MM.1S (cell line): ENCODE results near the gene HBA2.

ENCODE experiments used
- DNase-seq: peaks from one replicate; pipeline ENCODE4 v3.0.0-alpha.2; 2015
- H2AFZ ChIP-seq: fragments of 300-600 bp; sonication (generic); 2 replicates; pipeline ENCODE4 v1.6.0; 2016; ENCODE audit warnings: antibody characterized with exemption, low read length
- H3F3A ChIP-seq: fragments of 300-600 bp; sonication (generic); 2 replicates; pipeline ENCODE4 v1.6.1; 2016; ENCODE audit warnings: mild to moderate bottlenecking, antibody characterized with exemption, low read length, moderate library complexity, mixed read lengths; ENCODE audit not compliant: insufficient read depth
- H3K27ac ChIP-seq: fragments of 300-600 bp; sonication (generic); 2 replicates; pipeline ENCODE4 v1.5.1; 2016; ENCODE audit warnings: mild to moderate bottlenecking, low read length
- H3K27me3 ChIP-seq: fragments of 300-600 bp; sonication (generic); replicated peaks from 2 replicates; pipeline ENCODE4 v1.6.0; 2016; ENCODE audit warnings: low read length; ENCODE audit not compliant: insufficient read depth
- H3K36me3 ChIP-seq: fragments of 300-600 bp; sonication (generic); replicated peaks from 2 replicates; pipeline ENCODE4 v1.6.1; 2016; ENCODE audit warnings: mild to moderate bottlenecking, low read length, mixed read lengths; ENCODE audit not compliant: insufficient read depth
- H3K4me1 ChIP-seq: fragments of 300-600 bp; sonication (generic); 2 replicates; pipeline ENCODE4 v1.6.1; 2016; ENCODE audit warnings: low read length, mixed read lengths
- H3K4me2 ChIP-seq: fragments of 300-600 bp; sonication (generic); 2 replicates; pipeline ENCODE4 v1.6.0; 2016; ENCODE audit warnings: low read depth, low read length
- H3K4me3 ChIP-seq: fragments of 300-600 bp; sonication (generic); 2 replicates; pipeline ENCODE4 v1.5.1; 2016; ENCODE audit warnings: low read length, mixed read lengths
- H3K79me2 ChIP-seq: fragments of 300-600 bp; sonication (generic); 2 replicates; pipeline ENCODE4 v1.6.1; 2016; ENCODE audit warnings: mixed run types, low read length, mixed read lengths
- H3K9ac ChIP-seq: fragments of 300-600 bp; sonication (generic); 2 replicates; pipeline ENCODE4 v1.6.1; 2016; ENCODE audit warnings: low read length, mixed read lengths
- H3K9me2 ChIP-seq: fragments of 300-600 bp; sonication (generic); replicated peaks from 2 replicates; pipeline ENCODE4 v1.6.1; 2016; ENCODE audit warnings: mild to moderate bottlenecking, low read length, mixed read lengths; ENCODE audit not compliant: insufficient read depth
- H3K9me3 ChIP-seq: fragments of 300-600 bp; sonication (generic); replicated peaks from 2 replicates; pipeline ENCODE4 v1.6.1; 2016; ENCODE audit warnings: mild to moderate bottlenecking, low read length, mixed read lengths; ENCODE audit not compliant: insufficient read depth
- H4K20me1 ChIP-seq: fragments of 300-600 bp; sonication (generic); 2 replicates; pipeline ENCODE4 v1.6.1; 2016; ENCODE audit warnings: mild to moderate bottlenecking, low read length, moderate library complexity, mixed read lengths; ENCODE audit not compliant: insufficient read depth
- CTCF ChIP-seq: fragments of 300-600 bp; sonication (generic); IDR thresholded peaks from 2 replicates; pipeline ENCODE4 v1.5.1; 2016; ENCODE audit warnings: antibody characterized with exemption, low read length, mixed read lengths
- EZH2 ChIP-seq: fragments of 300-600 bp; sonication (generic); optimal IDR thresholded peaks from 2 replicates; pipeline ENCODE3; 2017; ENCODE audit warnings: low read depth, mild to moderate bottlenecking, antibody characterized with exemption, low read length, mixed read lengths
- EZH2phosphoT487 ChIP-seq: fragments of 300-600 bp; sonication (generic); IDR thresholded peaks from 2 replicates; pipeline ENCODE4 v1.6.1; 2018; ENCODE audit warnings: antibody characterized with exemption, low read length

HBA2 gene

GRCh38 chr16:185213-185612 is 12.5 kb downstream of the HBA2 start:
- H2AFZ ChIP-seq = no peak overlapping the region
- no peaks in the 10 kb centered on the region for H3K9me2 ChIP-seq
- no peaks in the 10 kb centered on the region for H3K27me3 ChIP-seq
- no peaks in the 10 kb centered on the region for H3F3A ChIP-seq
- DNase-seq = no peak
- no peaks in the 10 kb centered on the region for H3K36me3 ChIP-seq
- H4K20me1 ChIP-seq = no peaks in the 10 kb centered on the region
- no peak overlapping the region for H3K9ac ChIP-seq
- TF ChIP-seq CTCF (no peak), EZH2phosphoT487 (no peak), EZH2 (no peak)
- H3K4me2 ChIP-seq = no peak overlapping the region
- no peak overlapping the region for H3K27ac ChIP-seq
- H3K4me3 ChIP-seq = no peak overlapping the region
- no peaks in the 10 kb centered on the region for H3K9me3 ChIP-seq
- H3K4me1 ChIP-seq = 0 out of 2 replicates have a peak, but pooled peaks cover 6% of the 10 kb centered on the region
- H3K79me2 ChIP-seq = no peaks in the 10 kb centered on the region

- Histone ChIP-seq H3K4me3 (no peak overlapping the region), H3K27ac (no peak overlapping the region)
These were observed 13.0 kb downstream of the HBA2 start for GRCh38 chr16:185691-186090.

GRCh38 chr16:187330-187729 is 14.7 kb downstream of the HBA2 start:
- Histone ChIP-seq H4K20me1 (no peaks in the 10 kb centered on the region), H3K27ac (no peak overlapping the region), H3K9me2 (no peaks in the 10 kb centered on the region), H3K9ac (no peak overlapping the region), H2AFZ (no peak overlapping the region), H3K36me3 (no peaks in the 10 kb centered on the region), H3K4me3 (no peak overlapping the region), H3K4me2 (no peak overlapping the region), H3K4me1 (no peaks in the 10 kb centered on the region), H3K9me3 (no peaks in the 10 kb centered on the region), H3F3A (no peaks in the 10 kb centered on the region), H3K79me2 (no peaks in the 10 kb centered on the region), H3K27me3 (no peaks in the 10 kb centered on the region)
- no peak for TF ChIP-seq CTCF
- TF ChIP-seq EZH2 = no peak
- no peak for TF ChIP-seq EZH2phosphoT487
- DNase-seq = no peak

More at GRCh38 chr16:185691-186090, 13.0 kb downstream of the HBA2 start:
- DNase-seq = no peak
- Histone ChIP-seq H3F3A (no peaks in the 10 kb centered on the region), H3K79me2 (no peaks in the 10 kb centered on the region), H3K4me1 (0 out of 2 replicates have a peak, but pooled peaks cover 6% of the 10 kb centered on the region), H3K36me3 (no peaks in the 10 kb centered on the region), H3K9me3 (no peaks in the 10 kb centered on the region), H3K9me2 (no peaks in the 10 kb centered on the region), H3K4me2 (no peak overlapping the region), H2AFZ (no peak overlapping the region), H4K20me1 (no peaks in the 10 kb centered on the region), H3K9ac (no peak overlapping the region), H3K27me3 (no peaks in the 10 kb centered on the region)
- no peak for TF ChIP-seq EZH2phosphoT487
- TF ChIP-seq CTCF = no peak
- TF ChIP-seq EZH2 = no peak
